WTC11 (cell line): ENCODE results near the gene UTF1.

Experiments
- CREM ChIP-seq: sonication (generic); formaldehyde crosslinking; IDR thresholded peaks from 2 replicates; pipeline ENCODE4 v1.8.1; 2022; ENCODE audit warnings: mild to moderate bottlenecking, missing genetic modification reagents, moderate library complexity
- GTF2I ChIP-seq: fragments of 250-450 bp; sonication (Bioruptor Pico); conservative IDR thresholded peaks from 2 replicates; pipeline ENCODE4 v1.4.0; 2021; ENCODE audit warnings: mild to moderate bottlenecking
- ZNF232 ChIP-seq: sonication (generic); formaldehyde crosslinking; IDR thresholded peaks from 2 replicates; pipeline ENCODE4 v1.8.0; 2022; ENCODE audit warnings: mild to moderate bottlenecking, missing genetic modification reagents
- TF ChIP-seq, protein P1 (sequence below): sonication (generic); formaldehyde crosslinking; IDR thresholded peaks from 2 replicates; pipeline ENCODE4 v1.8.0; 2022; ENCODE audit warnings: mild to moderate bottlenecking, missing genetic modification reagents
- TF ChIP-seq, protein P2 (sequence below): fragments of 200-600 bp; IDR thresholded peaks from 2 replicates; pipeline ENCODE4 v1.8.0; 2022; ENCODE audit warnings: antibody characterized with exemption
- TF ChIP-seq, protein P3 (sequence below): sonication (generic); formaldehyde crosslinking; IDR thresholded peaks from 2 replicates; pipeline ENCODE4 v1.8.1; 2023; ENCODE audit warnings: mild to moderate bottlenecking, missing genetic modification reagents, moderate library complexity

DNA sequence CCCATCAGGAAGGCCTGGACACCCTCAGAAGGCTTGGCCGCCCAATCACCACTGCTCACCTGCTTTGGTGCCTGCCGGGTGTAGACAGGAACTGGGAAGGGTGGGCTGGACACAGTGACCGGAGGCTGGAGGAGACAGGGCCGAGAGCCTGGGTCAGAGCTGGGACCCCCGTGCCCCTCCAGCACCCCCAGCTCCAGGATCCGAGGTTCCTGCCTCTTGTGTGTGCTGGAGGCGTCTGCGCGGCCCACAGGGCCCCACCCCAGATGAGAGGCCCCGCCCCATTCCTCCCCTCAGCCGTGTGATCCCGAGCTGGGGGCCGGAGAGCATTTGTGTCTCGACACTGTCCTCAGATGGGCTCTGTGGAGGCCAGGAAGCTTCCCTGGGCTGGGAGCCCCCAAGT lies 37.3 kb downstream of the UTF1 start:
- TF ChIP-seq, protein P1, sequence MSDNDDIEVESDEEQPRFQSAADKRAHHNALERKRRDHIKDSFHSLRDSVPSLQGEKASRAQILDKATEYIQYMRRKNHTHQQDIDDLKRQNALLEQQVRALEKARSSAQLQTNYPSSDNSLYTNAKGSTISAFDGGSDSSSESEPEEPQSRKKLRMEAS (CRISPR knock-in tag) = no peak
- TF ChIP-seq, protein P2, sequence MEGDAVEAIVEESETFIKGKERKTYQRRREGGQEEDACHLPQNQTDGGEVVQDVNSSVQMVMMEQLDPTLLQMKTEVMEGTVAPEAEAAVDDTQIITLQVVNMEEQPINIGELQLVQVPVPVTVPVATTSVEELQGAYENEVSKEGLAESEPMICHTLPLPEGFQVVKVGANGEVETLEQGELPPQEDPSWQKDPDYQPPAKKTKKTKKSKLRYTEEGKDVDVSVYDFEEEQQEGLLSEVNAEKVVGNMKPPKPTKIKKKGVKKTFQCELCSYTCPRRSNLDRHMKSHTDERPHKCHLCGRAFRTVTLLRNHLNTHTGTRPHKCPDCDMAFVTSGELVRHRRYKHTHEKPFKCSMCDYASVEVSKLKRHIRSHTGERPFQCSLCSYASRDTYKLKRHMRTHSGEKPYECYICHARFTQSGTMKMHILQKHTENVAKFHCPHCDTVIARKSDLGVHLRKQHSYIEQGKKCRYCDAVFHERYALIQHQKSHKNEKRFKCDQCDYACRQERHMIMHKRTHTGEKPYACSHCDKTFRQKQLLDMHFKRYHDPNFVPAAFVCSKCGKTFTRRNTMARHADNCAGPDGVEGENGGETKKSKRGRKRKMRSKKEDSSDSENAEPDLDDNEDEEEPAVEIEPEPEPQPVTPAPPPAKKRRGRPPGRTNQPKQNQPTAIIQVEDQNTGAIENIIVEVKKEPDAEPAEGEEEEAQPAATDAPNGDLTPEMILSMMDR = no peak
- TF ChIP-seq CREM (CRISPR knock-in tag) (no peak), ZNF232 (no peak), GTF2I (CRISPR knock-in tag) (no peak)
- TF ChIP-seq, protein P3, sequence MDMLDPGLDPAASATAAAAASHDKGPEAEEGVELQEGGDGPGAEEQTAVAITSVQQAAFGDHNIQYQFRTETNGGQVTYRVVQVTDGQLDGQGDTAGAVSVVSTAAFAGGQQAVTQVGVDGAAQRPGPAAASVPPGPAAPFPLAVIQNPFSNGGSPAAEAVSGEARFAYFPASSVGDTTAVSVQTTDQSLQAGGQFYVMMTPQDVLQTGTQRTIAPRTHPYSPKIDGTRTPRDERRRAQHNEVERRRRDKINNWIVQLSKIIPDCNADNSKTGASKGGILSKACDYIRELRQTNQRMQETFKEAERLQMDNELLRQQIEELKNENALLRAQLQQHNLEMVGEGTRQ (CRISPR knock-in tag) = no peak
